ENCODE data around the gene MBTPS1. TPM values are rescaled to one million over a fixed set of nuclear protein-coding genes. Genes with fewer than 3 reads are reported as not detected.
A peak's percentile ranks its signal among the peaks of the same experiment; 100 is the strongest.

The MBTPS1 gene
- total RNA-seq, 6 donors from 2014 or later: 83.6 to 156 (median 105) TPM

GRCh38 chr16:84091460-84091859, 25.3 kb downstream of the MBTPS1 start:
- no peak overlapping the region for H3K4me3 ChIP-seq
- ATAC-seq (ENCODE audit: low FRiP score in 2 of 2) (no peak), DNase-seq (no peak)
- H3K27me3 ChIP-seq: no peaks in the 10 kb centered on the region
- peaks cover 0 to 10% (median 1%) of the 10 kb centered on the region in 4 donors for H3K4me1 ChIP-seq
- TF ChIP-seq POLR2A (IDR thresholded peaks at IDR 0.05): no peak
- no peak for TF ChIP-seq EP300 (IDR thresholded peaks at IDR 0.05)
- TF ChIP-seq, protein P1, sequence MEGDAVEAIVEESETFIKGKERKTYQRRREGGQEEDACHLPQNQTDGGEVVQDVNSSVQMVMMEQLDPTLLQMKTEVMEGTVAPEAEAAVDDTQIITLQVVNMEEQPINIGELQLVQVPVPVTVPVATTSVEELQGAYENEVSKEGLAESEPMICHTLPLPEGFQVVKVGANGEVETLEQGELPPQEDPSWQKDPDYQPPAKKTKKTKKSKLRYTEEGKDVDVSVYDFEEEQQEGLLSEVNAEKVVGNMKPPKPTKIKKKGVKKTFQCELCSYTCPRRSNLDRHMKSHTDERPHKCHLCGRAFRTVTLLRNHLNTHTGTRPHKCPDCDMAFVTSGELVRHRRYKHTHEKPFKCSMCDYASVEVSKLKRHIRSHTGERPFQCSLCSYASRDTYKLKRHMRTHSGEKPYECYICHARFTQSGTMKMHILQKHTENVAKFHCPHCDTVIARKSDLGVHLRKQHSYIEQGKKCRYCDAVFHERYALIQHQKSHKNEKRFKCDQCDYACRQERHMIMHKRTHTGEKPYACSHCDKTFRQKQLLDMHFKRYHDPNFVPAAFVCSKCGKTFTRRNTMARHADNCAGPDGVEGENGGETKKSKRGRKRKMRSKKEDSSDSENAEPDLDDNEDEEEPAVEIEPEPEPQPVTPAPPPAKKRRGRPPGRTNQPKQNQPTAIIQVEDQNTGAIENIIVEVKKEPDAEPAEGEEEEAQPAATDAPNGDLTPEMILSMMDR (IDR thresholded peaks at IDR 0.05): no peak
- TF ChIP-seq POLR2AphosphoS5 (IDR thresholded peaks at IDR 0.05): no peak
- 93 to 95% methylated on average over 10 of the region's 10 CpGs for WGBS, 2 donors
- peaks cover 42 to 93% (median 74%) of the 10 kb centered on the region in 4 donors for H3K36me3 ChIP-seq
- no peak overlapping the region for H3K27ac ChIP-seq
- no peaks in the 10 kb centered on the region for H3K9me3 ChIP-seq

GRCh38 chr16:84090211-84090610, 26.5 kb downstream of the MBTPS1 start:
- H3K36me3 ChIP-seq: peaks cover 44 to 95% (median 75%) of the 10 kb centered on the region in 4 donors
- ATAC-seq (ENCODE audit: low FRiP score in 2 of 2): no peak
- no peak for DNase-seq

GRCh38 chr16:84088695-84089395, 27.9 kb downstream of the MBTPS1 start:
- H3K36me3 ChIP-seq: peaks cover 44 to 89% (median 69%) of the 10 kb centered on the region in 4 donors
- no peaks in the 10 kb centered on the region for H3K9me3 ChIP-seq
- ATAC-seq (ENCODE audit: low FRiP score in 2 of 2) (no peak), DNase-seq (no peak)
- WGBS, 2 donors: 78 to 82% methylated on average over 11 to 15 of the region's 15 CpGs
- H3K4me3 ChIP-seq: no peak overlapping the region
- no peaks in the 10 kb centered on the region for H3K27me3 ChIP-seq
- peaks cover 0 to 4% (median 2%) of the 10 kb centered on the region in 4 donors for H3K4me1 ChIP-seq
- H3K27ac ChIP-seq: no peak overlapping the region
- TF ChIP-seq, protein P1 (IDR thresholded peaks at IDR 0.05): peak in 1 of 6 experiments; percentile 14
- no peak for TF ChIP-seq POLR2A (IDR thresholded peaks at IDR 0.05)

More at GRCh38 chr16:84090211-84090610, 26.5 kb downstream of the MBTPS1 start:
- no peak overlapping the region for H3K27ac ChIP-seq
- no peaks in the 10 kb centered on the region for H3K9me3 ChIP-seq
- WGBS, 2 donors: 94 to 95% methylated on average over 9 of the region's 9 CpGs
- TF ChIP-seq EP300 (IDR thresholded peaks at IDR 0.05): no peak
- TF ChIP-seq POLR2AphosphoS5 (IDR thresholded peaks at IDR 0.05): no peak
- TF ChIP-seq, protein P1 (IDR thresholded peaks at IDR 0.05): no peak
- no peak for TF ChIP-seq POLR2A (IDR thresholded peaks at IDR 0.05)
- no peaks in the 10 kb centered on the region for H3K27me3 ChIP-seq
- H3K4me3 ChIP-seq: no peak overlapping the region
- no peaks in the 10 kb centered on the region for H3K4me1 ChIP-seq

DNA sequence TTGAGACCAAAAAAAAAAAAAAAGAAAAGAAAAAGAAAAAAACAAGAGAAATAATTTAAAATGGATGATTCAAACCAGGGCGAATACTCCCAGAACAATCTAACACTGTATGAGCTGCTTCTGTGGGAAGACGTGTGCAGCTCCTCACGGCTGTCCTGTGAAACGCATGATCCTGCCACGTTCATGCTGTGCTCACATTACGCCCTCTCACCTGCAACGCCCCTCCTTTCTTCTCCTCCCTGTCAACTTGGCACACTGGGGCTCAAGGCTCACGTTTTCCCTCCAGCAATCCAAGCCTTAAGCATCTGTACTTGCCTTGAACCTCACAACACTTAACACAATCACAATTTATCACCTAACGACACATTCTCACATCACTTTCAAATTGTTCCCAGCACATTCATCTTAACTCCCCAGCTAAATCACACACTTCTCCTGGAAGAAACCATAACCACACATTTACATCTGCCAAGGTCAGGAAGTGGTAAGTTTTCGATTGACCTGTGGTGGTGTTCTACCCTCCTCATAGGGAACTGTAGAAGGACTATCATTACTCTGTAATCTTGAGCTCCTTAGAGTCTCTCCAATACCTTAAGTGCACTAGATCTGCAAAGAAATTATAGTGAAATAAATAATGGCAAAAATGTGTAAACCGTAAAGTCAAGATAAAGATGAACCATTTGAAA, 29.1 kb downstream of the MBTPS1 start:
- Histone ChIP-seq H3K9me3 (no peaks in the 10 kb centered on the region), H3K36me3 (peaks cover 33 to 87% (median 62%) of the 10 kb centered on the region in 4 donors), H3K27me3 (no peaks in the 10 kb centered on the region), H3K27ac (no peak overlapping the region), H3K4me1 (peaks cover 0 to 4% (median 2%) of the 10 kb centered on the region in 4 donors), H3K4me3 (no peak overlapping the region)
- TF ChIP-seq EP300 (IDR thresholded peaks at IDR 0.05) (no peak), POLR2AphosphoS5 (IDR thresholded peaks at IDR 0.05) (no peak), POLR2A (IDR thresholded peaks at IDR 0.05) (no peak)
- TF ChIP-seq, protein P1 (IDR thresholded peaks at IDR 0.05): no peak
- 80 to 81% methylated on average over 11 of the region's 11 CpGs for WGBS, 2 donors
- DNase-seq (no peak), ATAC-seq (ENCODE audit: low FRiP score in 2 of 2) (no peak)

All from upper lobe of left lung (tissue), 6 donors.